ENCODE measurements around the gene SLC9C2.
"Not testable (repeated sequence)": the region's sequence is repeated elsewhere in the genome, so short reads cannot be mapped to it uniquely, and the experiment has no call there.

Gene SLC9C2

GRCh38 chr1:173525926-173526325 lies 76.9 kb downstream of the SLC9C2 start:
- DNase-seq (ENCODE audit: low read depth): no peak

- no peak for DNase-seq (ENCODE audit: low read depth)
Measured at GRCh38 chr1:173523329-173523728, 79.5 kb downstream of the SLC9C2 start.

- DNase-seq (ENCODE audit: low read depth): no peak
Measured at GRCh38 chr1:173520799-173521198, 82.1 kb downstream of the SLC9C2 start.

- DNase-seq (ENCODE audit: low read depth): not testable (repeated sequence)
Measured at GRCh38 chr1:173514503-173514902, 88.4 kb downstream of the SLC9C2 start.

- no peak for DNase-seq (ENCODE audit: low read depth)
Measured at GRCh38 chr1:173509797-173510196, 93.1 kb downstream of the SLC9C2 start.

- DNase-seq (ENCODE audit: low read depth): no peak
Measured at GRCh38 chr1:173508541-173508940, 94.3 kb downstream of the SLC9C2 start.

- DNase-seq (ENCODE audit: low read depth): no peak
Measured at GRCh38 chr1:173507847-173508209, 95.0 kb downstream of the SLC9C2 start.

- no peak for DNase-seq (ENCODE audit: low read depth)
Measured at GRCh38 chr1:173507205-173507846, 95.5 kb downstream of the SLC9C2 start.

GRCh38 chr1:173506437-173506836 lies 96.4 kb downstream of the SLC9C2 start:
- no peak for DNase-seq (ENCODE audit: low read depth)

- DNase-seq (ENCODE audit: low read depth): no peak
Measured at GRCh38 chr1:173505391-173505790, 97.5 kb downstream of the SLC9C2 start.

- no peak for DNase-seq (ENCODE audit: low read depth)
Measured at GRCh38 chr1:173504268-173504667, 98.6 kb downstream of the SLC9C2 start.

GRCh38 chr1:173503391-173503790 lies 99.5 kb downstream of the SLC9C2 start:
- no peak for DNase-seq (ENCODE audit: low read depth)

GRCh38 chr1:173502104-173502503 lies 100.8 kb downstream of the SLC9C2 start:
- no peak for DNase-seq (ENCODE audit: low read depth)

GRCh38 chr1:173499729-173500128 lies 103.1 kb downstream of the SLC9C2 start:
- no peak for DNase-seq (ENCODE audit: low read depth)

GRCh38 chr1:173496757-173497320 lies 106.0 kb downstream of the SLC9C2 start:
- DNase-seq (ENCODE audit: low read depth): no peak

GRCh38 chr1:173495609-173496267 lies 107.1 kb downstream of the SLC9C2 start:
- no peak for DNase-seq (ENCODE audit: low read depth)

- not testable (repeated sequence) for DNase-seq (ENCODE audit: low read depth)
Measured at GRCh38 chr1:173493125-173493524, 109.7 kb downstream of the SLC9C2 start.

GRCh38 chr1:173491508-173491907 lies 111.4 kb downstream of the SLC9C2 start:
- no peak for DNase-seq (ENCODE audit: low read depth)

GRCh38 chr1:173489929-173490328 lies 112.9 kb downstream of the SLC9C2 start:
- DNase-seq (ENCODE audit: low read depth): no peak

GRCh38 chr1:173489149-173489600 lies 113.7 kb downstream of the SLC9C2 start:
- no peak for DNase-seq (ENCODE audit: low read depth)

GRCh38 chr1:173488001-173488400 lies 114.9 kb downstream of the SLC9C2 start:
- DNase-seq (ENCODE audit: low read depth): no peak

GRCh38 chr1:173485401-173485800 lies 117.5 kb downstream of the SLC9C2 start:
- no peak for DNase-seq (ENCODE audit: low read depth)

GRCh38 chr1:173484276-173484675 lies 118.6 kb downstream of the SLC9C2 start:
- no peak for DNase-seq (ENCODE audit: low read depth)

- DNase-seq (ENCODE audit: low read depth): no peak
Measured at GRCh38 chr1:173482683-173483082, 120.2 kb downstream of the SLC9C2 start.
